ENCODE results near the gene YBX3. TPM values are rescaled to one million over a fixed set of nuclear protein-coding genes. Genes with fewer than 3 reads are reported as not detected.

Gene YBX3
- total RNA-seq (10 to 100 TPM; 35.9 to 37.4 TPM), total RNA-seq (2.0 to 185 (median 32.1) reads per million in 172 experiments)
- polyA plus RNA-seq (2013, experiment 1 of 2) = 16.8 TPM
- polyA plus RNA-seq (2013, experiment 2 of 2) = 39.9 TPM

GRCh38 chr12:10722905-10723746 lies at the start of gene YBX3:
Gene YBX3 (minus strand): TSS chr12:10723323. CDS start chr12:10723111, 212 bp downstream.
- DNase-seq = peak in 10 of 14 experiments; percentile 2 to 53 (median 12)
- Histone ChIP-seq H3K4me3 (ENCODE audit: low read length) (peak within 1 kb of the TSS; percentile 56), H3K4me1 (ENCODE audit: insufficient read depth, low read length) (peaks cover 16% of the 10 kb centered on the region), H3K36me3 (ENCODE audit: insufficient read depth, low read length) (no peaks in the 10 kb centered on the region), H3K9me3 (ENCODE audit: control insufficient read depth in 1 of 2, insufficient read depth in 1 of 2, low read length in 2 of 2) (peaks cover 0 to 6% of the 10 kb centered on the region in 2 experiments), H3K27ac (ENCODE audit: low read depth in 1 of 2, low read length in 2 of 2) (no peak within 1 kb of the TSS), H3K27me3 (ENCODE audit: control insufficient read depth in 1 of 2, insufficient read depth in 2 of 2, low read length in 2 of 2) (peaks cover 15 to 29% of the 10 kb centered on the region in 2 experiments)
- peak; percentile 18 for ATAC-seq (ENCODE audit: poor library complexity)
- H3K27me3 Mint-ChIP-seq = peaks cover 68% of the 10 kb centered on the region
- peaks cover 26% of the 10 kb centered on the region for H3K4me1 Mint-ChIP-seq (ENCODE audit: low read depth)
- peak within 1 kb of the TSS; percentile 72 for H3K27ac Mint-ChIP-seq
- ChIA-PET POLR2A (interaction anchor here (0.8 kb wide), 1 partner anchor 9 kb away, joined by 3 read pairs; no protein-coding TSS in a partner anchor), CTCF (no interaction called here)
- no peaks in the 10 kb centered on the region for H3K9me3 Mint-ChIP-seq
- TF ChIP-seq, protein P1, sequence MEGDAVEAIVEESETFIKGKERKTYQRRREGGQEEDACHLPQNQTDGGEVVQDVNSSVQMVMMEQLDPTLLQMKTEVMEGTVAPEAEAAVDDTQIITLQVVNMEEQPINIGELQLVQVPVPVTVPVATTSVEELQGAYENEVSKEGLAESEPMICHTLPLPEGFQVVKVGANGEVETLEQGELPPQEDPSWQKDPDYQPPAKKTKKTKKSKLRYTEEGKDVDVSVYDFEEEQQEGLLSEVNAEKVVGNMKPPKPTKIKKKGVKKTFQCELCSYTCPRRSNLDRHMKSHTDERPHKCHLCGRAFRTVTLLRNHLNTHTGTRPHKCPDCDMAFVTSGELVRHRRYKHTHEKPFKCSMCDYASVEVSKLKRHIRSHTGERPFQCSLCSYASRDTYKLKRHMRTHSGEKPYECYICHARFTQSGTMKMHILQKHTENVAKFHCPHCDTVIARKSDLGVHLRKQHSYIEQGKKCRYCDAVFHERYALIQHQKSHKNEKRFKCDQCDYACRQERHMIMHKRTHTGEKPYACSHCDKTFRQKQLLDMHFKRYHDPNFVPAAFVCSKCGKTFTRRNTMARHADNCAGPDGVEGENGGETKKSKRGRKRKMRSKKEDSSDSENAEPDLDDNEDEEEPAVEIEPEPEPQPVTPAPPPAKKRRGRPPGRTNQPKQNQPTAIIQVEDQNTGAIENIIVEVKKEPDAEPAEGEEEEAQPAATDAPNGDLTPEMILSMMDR (IDR thresholded peaks at IDR 0.05) = no peak
- H3K36me3 Mint-ChIP-seq (ENCODE audit: low read depth) = peaks cover 7% of the 10 kb centered on the region
- intact Hi-C loops (cut with DNase I, micrococcal nuclease) = no loop called here
- peak within 1 kb of the TSS; percentile 89 for H3K4me3 Mint-ChIP-seq

- no peak overlapping the region for H3K4me3 Mint-ChIP-seq
- peaks cover 46% of the 10 kb centered on the region for H3K27me3 Mint-ChIP-seq
- intact Hi-C loops (cut with DNase I, micrococcal nuclease) = loop anchor here in 1 of 2 experiments (1.0 to 10.0 kb wide), 5 partner anchors 194 to 1556 kb away; no protein-coding TSS in a partner anchor
Observed at GRCh38 chr12:10771132-10771733, 48.1 kb upstream of the YBX3 start.

DNA sequence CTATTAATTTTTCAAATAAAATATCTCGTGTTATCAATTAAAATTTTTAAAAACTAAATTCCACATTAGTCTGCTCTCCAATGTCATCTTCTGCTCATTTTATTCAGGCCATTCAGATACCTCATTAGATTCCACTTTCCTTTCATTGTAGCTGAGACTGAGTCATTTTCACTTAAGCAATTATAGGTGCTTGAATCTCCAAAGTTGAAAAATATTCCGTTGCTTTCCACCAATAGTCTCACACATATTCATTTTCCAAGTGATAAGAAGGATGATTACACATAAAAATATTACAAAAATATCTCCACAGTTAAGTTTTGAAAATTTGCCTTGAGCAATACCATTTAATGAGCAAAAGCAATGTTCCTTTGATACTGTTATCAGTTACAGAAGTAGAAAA lies 36.5 kb upstream of the YBX3 start:
- Mint-ChIP-seq H3K36me3 (ENCODE audit: low read depth) (no peaks in the 10 kb centered on the region), H3K4me3 (no peak overlapping the region), H3K27ac (no peak overlapping the region), H3K4me1 (ENCODE audit: low read depth) (no peaks in the 10 kb centered on the region), H3K9me3 (peaks cover 2% of the 10 kb centered on the region), H3K27me3 (peaks cover 43% of the 10 kb centered on the region)
- H3K9me3 ChIP-seq (ENCODE audit: control insufficient read depth in 1 of 2, insufficient read depth in 1 of 2, low read length in 2 of 2) = peaks cover 10 to 17% of the 10 kb centered on the region in 2 experiments
- H3K27ac ChIP-seq (ENCODE audit: low read depth in 1 of 2, low read length in 2 of 2) = no peak overlapping the region
- DNase-seq (no peak), ATAC-seq (ENCODE audit: poor library complexity) (no peak)
- H3K4me1 ChIP-seq (ENCODE audit: insufficient read depth, low read length) = no peaks in the 10 kb centered on the region
- POLR2A ChIA-PET = interaction anchor here (0.6 kb wide), 1 partner anchor 316 kb away, joined by 3 read pairs; no protein-coding TSS in a partner anchor
- CTCF ChIA-PET = interaction anchor here (1.7 kb wide), 1 partner anchor 10 kb away, joined by 4 read pairs; no protein-coding TSS in a partner anchor
- TF ChIP-seq, protein P1 (IDR thresholded peaks at IDR 0.05) = no peak
- intact Hi-C loops (cut with DNase I, micrococcal nuclease) = no loop called here
- no peaks in the 10 kb centered on the region for H3K36me3 ChIP-seq (ENCODE audit: insufficient read depth, low read length)
- peaks cover 10 to 11% of the 10 kb centered on the region in 2 experiments for H3K27me3 ChIP-seq (ENCODE audit: control insufficient read depth in 1 of 2, insufficient read depth in 2 of 2, low read length in 2 of 2)
- H3K4me3 ChIP-seq (ENCODE audit: low read length) = no peak overlapping the region

More at GRCh38 chr12:10771132-10771733, 48.1 kb upstream of the YBX3 start:
- Histone ChIP-seq H3K4me1 (ENCODE audit: insufficient read depth, low read length) (no peaks in the 10 kb centered on the region), H3K27me3 (ENCODE audit: control insufficient read depth in 1 of 2, insufficient read depth in 2 of 2, low read length in 2 of 2) (peaks cover 0 to 32% of the 10 kb centered on the region in 2 experiments), H3K9me3 (ENCODE audit: control insufficient read depth in 1 of 2, insufficient read depth in 1 of 2, low read length in 2 of 2) (no peaks in the 10 kb centered on the region), H3K4me3 (ENCODE audit: low read length) (no peak overlapping the region), H3K27ac (ENCODE audit: low read depth in 1 of 2, low read length in 2 of 2) (no peak overlapping the region), H3K36me3 (ENCODE audit: insufficient read depth, low read length) (no peaks in the 10 kb centered on the region)
- Mint-ChIP-seq H3K27ac (no peak overlapping the region), H3K4me1 (ENCODE audit: low read depth) (no peaks in the 10 kb centered on the region), H3K36me3 (ENCODE audit: low read depth) (no peaks in the 10 kb centered on the region), H3K9me3 (no peaks in the 10 kb centered on the region)
- peak in 3 of 14 experiments; percentile 61 to 69 (median 65) for DNase-seq
- ATAC-seq (ENCODE audit: poor library complexity) = peak; percentile 76
- CTCF ChIA-PET = interaction anchor here (1.0 to 3.5 kb wide), 5 partner anchors 21 to 718 kb away, joined by 5 to 24 read pairs (median 5); no protein-coding TSS in a partner anchor
- POLR2A ChIA-PET = interaction anchor here (1.0 to 1.2 kb wide), 3 partner anchors 21 to 774 kb away, joined by 3 to 6 read pairs (median 4); no protein-coding TSS in a partner anchor
- TF ChIP-seq, protein P1 (IDR thresholded peaks at IDR 0.05) = peak; percentile 75
